ENCODE data around the gene TMEM209.

TMEM209 gene

DNA sequence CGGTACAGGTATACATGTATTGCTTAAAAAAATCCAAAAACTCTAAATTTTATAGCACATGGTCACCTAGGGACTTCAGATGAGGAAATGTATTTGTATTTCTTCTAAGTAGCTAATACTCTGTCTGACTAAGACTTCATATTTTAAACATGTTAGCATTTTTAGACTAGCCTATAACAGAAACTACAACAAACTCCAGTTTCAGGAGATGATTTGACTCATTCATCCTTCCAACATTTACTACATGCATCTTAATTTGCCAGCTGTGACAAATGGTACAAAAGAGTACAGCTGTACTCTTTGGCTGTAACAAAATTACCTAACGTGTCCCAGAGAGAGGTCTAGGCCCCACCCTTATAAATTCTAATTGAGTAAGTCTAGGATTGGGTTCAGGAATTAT is 22.2 kb downstream of the TMEM209 start:
- no peaks in the 10 kb centered on the region for H3F3A ChIP-seq (ENCODE audit: low read depth)
- no peaks in the 10 kb centered on the region for H4K20me1 ChIP-seq (ENCODE audit: insufficient read depth, low read length, poor library complexity, severe bottlenecking)
- no peaks in the 10 kb centered on the region for H3K27me3 ChIP-seq (ENCODE audit: insufficient read depth, low read length, poor library complexity, severe bottlenecking)
- peaks cover 57% of the 10 kb centered on the region for H3K36me3 ChIP-seq (ENCODE audit: insufficient read depth, low read length)
- H3K9me3 ChIP-seq (ENCODE audit: insufficient read depth, low read depth, low read length) = no peaks in the 10 kb centered on the region
- no peak overlapping the region for H3K4me2 ChIP-seq (ENCODE audit: low read depth, low read length, poor library complexity, severe bottlenecking)
- H3K4me1 ChIP-seq (ENCODE audit: insufficient read depth, low read length, poor library complexity, severe bottlenecking) = no peaks in the 10 kb centered on the region
- H3K79me2 ChIP-seq (ENCODE audit: insufficient read depth, low read length) = 0 out of 2 replicates have a peak, but pooled peaks cover 4% of the 10 kb centered on the region
- no peak overlapping the region for H3K4me3 ChIP-seq (ENCODE audit: low read length, poor library complexity, severe bottlenecking)
- no peak for TF ChIP-seq EZH2phosphoT487 (IDR thresholded peaks at IDR 0.05; ENCODE audit: borderline replicate concordance)
- TF ChIP-seq, protein P1, sequence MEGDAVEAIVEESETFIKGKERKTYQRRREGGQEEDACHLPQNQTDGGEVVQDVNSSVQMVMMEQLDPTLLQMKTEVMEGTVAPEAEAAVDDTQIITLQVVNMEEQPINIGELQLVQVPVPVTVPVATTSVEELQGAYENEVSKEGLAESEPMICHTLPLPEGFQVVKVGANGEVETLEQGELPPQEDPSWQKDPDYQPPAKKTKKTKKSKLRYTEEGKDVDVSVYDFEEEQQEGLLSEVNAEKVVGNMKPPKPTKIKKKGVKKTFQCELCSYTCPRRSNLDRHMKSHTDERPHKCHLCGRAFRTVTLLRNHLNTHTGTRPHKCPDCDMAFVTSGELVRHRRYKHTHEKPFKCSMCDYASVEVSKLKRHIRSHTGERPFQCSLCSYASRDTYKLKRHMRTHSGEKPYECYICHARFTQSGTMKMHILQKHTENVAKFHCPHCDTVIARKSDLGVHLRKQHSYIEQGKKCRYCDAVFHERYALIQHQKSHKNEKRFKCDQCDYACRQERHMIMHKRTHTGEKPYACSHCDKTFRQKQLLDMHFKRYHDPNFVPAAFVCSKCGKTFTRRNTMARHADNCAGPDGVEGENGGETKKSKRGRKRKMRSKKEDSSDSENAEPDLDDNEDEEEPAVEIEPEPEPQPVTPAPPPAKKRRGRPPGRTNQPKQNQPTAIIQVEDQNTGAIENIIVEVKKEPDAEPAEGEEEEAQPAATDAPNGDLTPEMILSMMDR (conservative IDR thresholded peaks at IDR 0.05; ENCODE audit: low read length) = no peak
- H3K9ac ChIP-seq (ENCODE audit: low read depth, low read length, poor library complexity, severe bottlenecking) = no peak overlapping the region
- no peaks in the 10 kb centered on the region for H3K9me2 ChIP-seq (replicated peaks; ENCODE audit: low read depth, low read length)
- H2AFZ ChIP-seq (ENCODE audit: low read length) = no peak overlapping the region

DNA sequence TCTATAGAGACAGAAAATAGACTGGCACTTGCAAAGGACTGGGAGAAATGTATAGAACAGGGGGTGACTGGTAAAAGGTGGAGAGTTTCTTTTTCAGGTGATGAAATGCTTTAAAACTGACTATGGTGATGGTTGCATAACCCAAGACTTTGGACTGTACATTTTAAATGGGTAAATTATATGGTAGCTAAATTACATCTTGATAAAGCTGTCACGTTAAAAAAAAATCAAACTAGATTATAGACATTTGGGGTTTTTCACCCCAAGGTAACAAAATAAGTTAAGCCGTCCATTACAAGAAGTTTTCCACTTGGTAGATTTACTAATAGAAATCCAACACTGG is 24.0 kb downstream of the TMEM209 start:
- Histone ChIP-seq H3K4me2 (ENCODE audit: low read depth, low read length, poor library complexity, severe bottlenecking) (no peak overlapping the region), H3K9ac (ENCODE audit: low read depth, low read length, poor library complexity, severe bottlenecking) (no peak overlapping the region), H4K20me1 (ENCODE audit: insufficient read depth, low read length, poor library complexity, severe bottlenecking) (no peaks in the 10 kb centered on the region), H2AFZ (ENCODE audit: low read length) (no peak overlapping the region), H3K27me3 (ENCODE audit: insufficient read depth, low read length, poor library complexity, severe bottlenecking) (no peaks in the 10 kb centered on the region), H3K9me2 (replicated peaks; ENCODE audit: low read depth, low read length) (no peaks in the 10 kb centered on the region), H3K36me3 (ENCODE audit: insufficient read depth, low read length) (peaks cover 69% of the 10 kb centered on the region), H3F3A (ENCODE audit: low read depth) (no peaks in the 10 kb centered on the region), H3K4me3 (ENCODE audit: low read length, poor library complexity, severe bottlenecking) (no peak overlapping the region), H3K4me1 (ENCODE audit: insufficient read depth, low read length, poor library complexity, severe bottlenecking) (no peaks in the 10 kb centered on the region), H3K79me2 (ENCODE audit: insufficient read depth, low read length) (no peaks in the 10 kb centered on the region), H3K9me3 (ENCODE audit: insufficient read depth, low read depth, low read length) (no peaks in the 10 kb centered on the region)
- TF ChIP-seq, protein P1 (conservative IDR thresholded peaks at IDR 0.05; ENCODE audit: low read length) = no peak
- no peak for TF ChIP-seq EZH2phosphoT487 (IDR thresholded peaks at IDR 0.05; ENCODE audit: borderline replicate concordance)

DNA sequence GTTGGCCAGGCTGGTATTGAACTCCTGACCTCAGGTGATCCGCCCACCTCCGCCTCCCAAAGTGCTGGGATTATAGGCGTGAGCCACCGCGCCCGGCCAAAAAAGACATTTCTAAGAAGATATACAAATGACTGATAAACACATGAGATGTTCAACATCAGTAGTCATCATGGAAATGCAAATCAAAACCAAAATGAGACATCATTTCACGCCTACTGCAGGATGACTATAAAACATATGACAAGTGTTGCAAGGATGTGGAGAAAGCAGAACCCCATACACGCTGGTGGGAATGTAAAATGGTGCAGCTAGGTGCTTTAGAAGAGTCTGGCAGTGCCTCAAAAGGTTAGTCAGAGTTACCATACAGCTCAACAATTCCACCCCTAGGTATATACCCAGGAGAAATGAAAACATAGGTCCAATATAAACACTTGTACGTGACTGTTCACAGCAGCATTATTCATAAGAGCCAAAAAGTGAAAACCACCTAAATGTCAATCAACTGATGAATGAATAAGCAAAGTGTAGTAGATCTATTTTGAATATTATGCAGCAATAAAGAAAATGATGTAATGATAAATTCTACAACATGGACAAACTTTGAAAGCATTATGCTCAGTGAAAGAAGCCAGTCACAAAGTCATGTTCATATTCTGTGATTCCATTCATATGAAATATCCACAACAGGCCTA is 24.5 kb downstream of the TMEM209 start:
- Histone ChIP-seq H4K20me1 (ENCODE audit: insufficient read depth, low read length, poor library complexity, severe bottlenecking) (no peaks in the 10 kb centered on the region), H3K79me2 (ENCODE audit: insufficient read depth, low read length) (no peaks in the 10 kb centered on the region), H3F3A (ENCODE audit: low read depth) (no peaks in the 10 kb centered on the region), H2AFZ (ENCODE audit: low read length) (no peak overlapping the region), H3K27me3 (ENCODE audit: insufficient read depth, low read length, poor library complexity, severe bottlenecking) (no peaks in the 10 kb centered on the region), H3K4me1 (ENCODE audit: insufficient read depth, low read length, poor library complexity, severe bottlenecking) (no peaks in the 10 kb centered on the region), H3K36me3 (ENCODE audit: insufficient read depth, low read length) (peaks cover 69% of the 10 kb centered on the region), H3K4me2 (ENCODE audit: low read depth, low read length, poor library complexity, severe bottlenecking) (no peak overlapping the region), H3K9me2 (replicated peaks; ENCODE audit: low read depth, low read length) (no peaks in the 10 kb centered on the region), H3K9me3 (ENCODE audit: insufficient read depth, low read depth, low read length) (no peaks in the 10 kb centered on the region), H3K9ac (ENCODE audit: low read depth, low read length, poor library complexity, severe bottlenecking) (no peak overlapping the region), H3K4me3 (ENCODE audit: low read length, poor library complexity, severe bottlenecking) (no peak overlapping the region)
- TF ChIP-seq, protein P1 (conservative IDR thresholded peaks at IDR 0.05; ENCODE audit: low read length) = no peak
- TF ChIP-seq EZH2phosphoT487 (IDR thresholded peaks at IDR 0.05; ENCODE audit: borderline replicate concordance) = no peak
